HG03175 (cell line): ENCODE measurements around the gene ISM2.

Experiments used
- ATAC-seq: cut with Tn5 transposase; IDR thresholded peaks from one replicate; pipeline ENCODE4 v1.9.1; 2021; ENCODE audit warnings: mild to moderate bottlenecking, moderate library complexity; ENCODE audit not compliant: unreplicated experiment

The ISM2 gene

DNA sequence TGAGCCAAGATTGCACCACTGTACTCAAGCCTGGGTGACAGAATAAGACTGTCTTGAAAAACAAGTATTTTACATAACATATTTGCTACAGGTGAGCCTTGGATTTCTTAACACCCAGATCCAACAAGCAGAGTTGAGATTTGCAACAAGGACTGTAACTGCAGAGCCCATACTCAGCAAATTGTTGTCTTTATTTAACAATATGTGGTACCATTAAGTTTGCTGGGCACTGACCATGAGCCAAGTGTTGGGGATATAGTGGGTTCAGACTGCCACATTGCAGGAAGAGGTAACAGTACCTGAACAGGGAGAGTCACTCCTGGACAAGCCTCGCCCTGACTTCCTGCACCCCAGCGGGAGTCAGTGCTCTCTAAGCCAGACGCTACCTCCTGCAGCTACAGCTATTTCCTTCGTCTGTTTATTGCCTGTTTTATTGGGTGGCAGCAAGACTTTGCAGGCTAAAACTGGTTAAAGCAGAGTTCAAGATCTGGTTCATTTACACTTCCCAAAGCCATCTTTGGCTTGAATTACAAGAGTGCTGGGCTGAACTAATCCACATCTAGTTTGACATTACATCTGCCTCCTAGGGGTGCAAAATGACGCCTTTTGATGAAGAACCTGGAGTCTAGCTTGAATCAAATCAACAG is 28.3 kb downstream of the ISM2 start:
- ATAC-seq = no peak

DNA sequence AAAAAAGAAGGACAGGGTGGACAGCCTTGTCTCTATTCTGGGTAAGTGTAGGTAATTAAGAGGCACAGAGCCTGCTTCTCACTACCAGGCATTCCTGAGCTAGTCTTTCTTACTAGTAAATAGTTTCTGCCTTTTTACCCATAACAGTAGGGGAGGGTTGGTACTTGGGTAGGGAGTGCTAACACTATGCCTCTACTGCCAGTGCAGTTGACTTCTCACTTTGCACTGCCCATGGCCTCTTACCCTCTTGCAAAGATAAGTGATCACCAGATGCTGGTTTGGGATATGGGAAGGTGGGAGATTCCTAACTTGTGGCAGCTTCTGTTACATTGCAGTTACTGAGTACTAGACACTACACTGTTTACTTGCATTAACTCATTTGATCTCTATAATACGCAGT is 29.1 kb downstream of the ISM2 start:
- no peak for ATAC-seq

- no peak for ATAC-seq
Measured at GRCh38 chr14:77469067-77469505, 29.5 kb downstream of the ISM2 start.

DNA sequence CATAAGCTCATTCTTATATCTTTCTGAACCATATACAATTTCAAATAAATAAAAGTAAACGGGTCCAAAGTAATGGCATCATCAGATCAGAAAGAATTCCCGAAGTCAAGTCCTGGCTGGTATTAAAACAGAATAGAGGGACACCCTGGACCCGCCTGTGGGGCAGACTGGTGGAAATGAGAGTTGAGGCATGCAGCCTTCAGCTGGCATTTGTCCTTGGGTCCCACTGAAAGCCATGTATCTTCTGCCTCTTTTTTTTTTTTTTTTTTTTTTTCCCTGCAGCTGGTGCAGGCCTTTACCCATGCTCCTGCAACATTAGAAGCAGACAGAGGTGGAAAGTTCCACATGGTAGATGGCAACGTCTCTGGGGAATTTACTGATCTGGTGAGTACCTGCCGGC is 30.8 kb downstream of the ISM2 start:
- no peak for ATAC-seq

GRCh38 chr14:77459072-77459723 is 39.4 kb downstream of the ISM2 start:
- ATAC-seq = no peak

DNA sequence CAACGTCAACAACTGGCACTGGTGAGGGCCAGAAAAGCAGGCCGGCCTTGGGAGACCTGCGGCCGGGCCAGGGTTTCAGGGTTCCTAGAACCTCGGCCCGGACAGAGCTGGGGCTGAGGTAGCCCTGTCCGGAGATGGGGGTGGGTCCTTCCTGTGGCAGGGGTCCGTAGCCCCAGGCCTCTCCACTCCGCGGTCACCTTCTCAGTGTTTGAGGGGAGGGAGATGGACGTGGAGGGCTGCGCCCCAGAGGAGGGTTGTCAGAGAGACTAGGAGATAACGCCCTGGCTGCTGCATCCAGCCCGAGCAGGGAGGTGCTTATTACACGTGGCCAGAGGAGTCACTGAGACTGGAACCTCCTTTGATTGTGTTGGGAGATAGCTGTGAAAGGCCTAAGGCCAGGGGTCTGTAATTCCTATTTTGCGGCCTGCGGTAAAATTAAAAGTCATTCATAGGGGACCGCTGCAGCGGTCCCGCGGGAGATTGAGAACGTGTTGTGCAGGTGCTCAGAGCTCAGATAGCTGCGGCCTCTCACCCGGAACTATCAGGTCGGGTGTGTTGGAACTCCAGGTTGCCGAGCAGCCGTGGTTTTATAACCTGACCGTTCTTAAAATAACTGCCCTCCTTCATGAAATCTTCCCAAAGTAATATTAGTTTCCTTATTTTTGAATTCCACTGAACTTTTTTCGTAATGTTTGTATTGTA is 40.2 kb downstream of the ISM2 start:
- peak; percentile 27 for ATAC-seq

GRCh38 chr14:77457522-77458248 is 40.9 kb downstream of the ISM2 start, which contains the start of the genes AHSA1 and VIPAS39:
AHSA1 (plus strand) TSS chr14:77458093; CDS start chr14:77458190, 97 bp downstream.
VIPAS39 (minus strand) TSS chr14:77457601; CDS start chr14:77454102, 3,499 bp downstream.
- ATAC-seq = peak; percentile 91

DNA sequence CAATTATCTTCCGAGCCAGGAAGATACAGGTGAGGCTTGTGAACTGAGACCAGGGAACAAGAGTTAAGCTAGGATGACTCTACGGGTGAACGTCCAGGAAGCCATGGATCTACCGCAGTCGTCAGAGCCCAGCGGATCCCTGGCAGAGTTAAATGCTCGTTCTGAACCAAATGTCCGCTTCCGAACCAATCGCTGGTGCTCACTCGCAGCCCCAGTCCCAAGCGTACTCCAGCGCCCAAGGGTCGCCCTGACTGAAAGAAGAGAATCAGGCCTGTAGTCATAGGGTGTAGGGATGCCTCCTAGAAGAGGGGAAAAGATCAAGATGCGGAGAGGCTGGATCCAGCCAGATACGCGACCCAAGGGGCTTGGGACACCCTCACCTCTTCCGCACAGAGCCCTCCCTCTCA is 41.5 kb downstream of the ISM2 start:
- ATAC-seq = peak; percentile 21

DNA sequence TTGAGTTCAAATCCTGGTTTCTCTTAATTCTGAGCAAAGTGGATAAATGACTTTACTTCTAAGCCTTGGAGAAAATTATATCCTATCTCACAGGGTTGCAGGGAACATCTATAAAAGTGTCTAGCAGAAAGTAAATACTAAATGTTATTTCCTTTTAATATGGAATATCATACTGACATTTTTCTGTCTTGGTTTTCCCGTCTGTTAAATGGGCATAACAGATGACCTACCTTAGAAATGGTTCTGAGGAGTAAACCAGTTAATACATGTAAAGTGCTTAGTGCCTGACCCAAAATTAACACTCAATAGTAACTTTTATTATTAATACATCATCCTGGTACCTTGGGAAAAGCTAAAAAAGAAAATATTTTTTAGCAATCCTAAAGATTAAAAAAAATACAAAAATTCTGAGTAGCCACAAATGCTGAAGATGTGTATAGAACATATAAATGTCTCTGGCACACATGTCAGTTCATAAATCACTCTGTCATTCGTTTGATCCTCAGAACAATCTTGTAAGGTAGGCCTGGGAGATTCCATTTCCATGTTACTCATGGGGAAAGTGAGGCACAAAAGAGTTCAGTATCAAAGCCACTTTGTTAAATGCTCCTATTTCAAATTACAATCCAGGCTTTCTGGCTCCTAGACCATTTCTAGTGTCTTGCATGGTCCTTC is 42.5 kb downstream of the ISM2 start:
- no peak for ATAC-seq

- ATAC-seq = no peak
Measured at GRCh38 chr14:77442196-77442595, 56.4 kb downstream of the ISM2 start.

GRCh38 chr14:77439861-77440260 is 58.8 kb downstream of the ISM2 start:
- ATAC-seq = no peak

- no peak for ATAC-seq
Measured at GRCh38 chr14:77438596-77438995, 60.0 kb downstream of the ISM2 start.

DNA sequence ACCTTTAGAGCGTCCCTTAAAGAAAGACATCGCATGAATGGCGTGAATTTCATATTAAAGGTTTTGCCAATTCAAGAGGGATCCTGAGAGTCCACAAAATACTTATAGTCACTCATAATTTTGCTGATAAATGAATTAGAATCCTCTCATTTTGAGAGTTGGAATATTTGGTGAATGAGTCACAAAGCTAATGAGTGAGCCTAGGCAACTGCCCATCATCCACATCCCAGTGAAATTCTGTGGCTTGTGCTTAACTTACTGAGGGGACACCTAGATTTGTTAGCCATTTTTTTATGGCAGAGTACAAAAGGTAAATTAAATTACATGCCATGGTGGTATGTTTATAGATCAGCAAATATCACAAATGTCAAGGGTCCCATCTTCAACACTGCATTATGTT is 62.6 kb downstream of the ISM2 start:
- no peak for ATAC-seq

DNA sequence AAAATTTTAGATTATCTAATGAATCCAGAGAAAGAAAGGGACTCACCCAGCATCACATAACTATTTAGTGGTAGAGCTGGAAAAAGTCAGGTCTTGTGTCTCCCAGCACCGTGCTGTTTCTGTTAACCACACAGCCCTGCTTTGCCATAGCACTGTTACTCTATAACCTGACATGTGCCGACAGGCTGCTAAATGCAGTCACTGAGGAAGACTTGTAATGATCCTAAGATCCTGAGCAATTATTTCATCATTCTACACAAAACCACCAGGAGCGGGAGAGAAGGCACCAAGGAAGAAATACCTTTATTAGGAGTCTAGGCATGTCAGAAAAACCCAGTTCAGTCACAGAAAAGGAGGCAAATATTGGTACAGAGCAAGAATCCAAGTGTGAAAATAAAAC is 72.2 kb downstream of the ISM2 start:
- no peak for ATAC-seq

- no peak for ATAC-seq
Measured at GRCh38 chr14:77424862-77425261, 73.8 kb downstream of the ISM2 start.
